SK-N-SH (cell line): Measurements from ENCODE around the gene CCDC34. TPM values are rescaled to one million over a fixed set of nuclear protein-coding genes. Genes with fewer than 3 reads are reported as not detected.

ENCODE experiments used
- CTCF ChIA-PET: fragments of 300-600, 350-600 bp; formaldehyde crosslinking; extraction: SDS; loops from one replicate; lab custom pipeline; 2021; lab: Yijun Ruan, JAX
- POLR2A ChIA-PET: fragments of 350-600 bp; sonication (Branson Sonifier 250); formaldehyde crosslinking; extraction: SDS; loops from one replicate; lab custom pipeline; 2020; ENCODE audit warnings: antibody characterized with exemption, inconsistent platforms; lab: Yijun Ruan, JAX
- DNase-seq: peaks from one replicate; pipeline ENCODE4 v3.0.0; 2012
- H2AFZ ChIP-seq: fragments of 200-600 bp; sonication (generic); 2 replicates; pipeline ENCODE4 v1.8.1; 2016; ENCODE audit warnings: antibody characterized with exemption, mild to moderate bottlenecking, low read depth
- H3F3A ChIP-seq: fragments of 200-600 bp; sonication (generic); replicated peaks from 2 replicates; pipeline ENCODE3; 2016; ENCODE audit warnings: antibody characterized with exemption, mild to moderate bottlenecking; ENCODE audit not compliant: insufficient read depth
- H3K27ac ChIP-seq, 2 experiments: fragments of 200-500 bp in 1 of 2; fragments of 200-600 bp in 1 of 2; sonication (Bioruptor generic) in 1 of 2; sonication (generic), shearing (Covaris generic) in 1 of 2; 2 replicates each; pipeline versions ENCODE4 v1.5.1 to v1.6.1; 2014 to 2016; ENCODE audit warnings: low read depth in 2 of 2, inconsistent platforms in 1 of 2, low read length in 1 of 2, mild to moderate bottlenecking in 1 of 2, mixed read lengths in 1 of 2
- H3K27me3 ChIP-seq: fragments of 200-600 bp; sonication (generic), shearing (Covaris generic); 2 replicates; pipeline ENCODE4 v1.6.1; 2016; ENCODE audit warnings: mixed run types; ENCODE audit not compliant: insufficient read depth
- H3K36me3 ChIP-seq, 2 experiments: fragments of 200-500 bp in 1 of 2; fragments of 200-600 bp in 1 of 2; sonication (Bioruptor generic) in 1 of 2; sonication (generic) in 1 of 2; replicated peaks in 1 of 2; 2 replicates each; pipeline versions ENCODE3 to v1.5.1; 2014 to 2016; ENCODE audit warnings: low read length in 1 of 2, mild to moderate bottlenecking in 1 of 2; ENCODE audit not compliant: insufficient read depth in 2 of 2, control insufficient read depth in 1 of 2
- H3K4me1 ChIP-seq, 2 experiments: fragments of 200-500 bp in 1 of 2; fragments of 200-600 bp in 1 of 2; sonication (Bioruptor generic) in 1 of 2; sonication (generic), shearing (Covaris generic) in 1 of 2; 2 replicates each; pipeline versions ENCODE4 v1.5.1 to v1.6.1; 2014 to 2016; ENCODE audit warnings: low read depth in 1 of 2, low read length in 1 of 2, mixed run types in 1 of 2; ENCODE audit not compliant: insufficient read depth in 2 of 2, control insufficient read depth in 1 of 2
- H3K4me2 ChIP-seq: fragments of 200-600 bp; sonication (generic), shearing (Covaris generic); 2 replicates; pipeline ENCODE4 v1.6.1; 2017; ENCODE audit warnings: mixed run types
- H3K4me3 ChIP-seq, 2 experiments: fragments of 200-500 bp in 1 of 2; fragments of 200-600 bp in 1 of 2; sonication (Bioruptor generic) in 1 of 2; sonication (generic), shearing (Covaris generic) in 1 of 2; 2 replicates each; pipeline versions ENCODE4 v1.5.1 to v1.8.1; 2014 to 2016; ENCODE audit warnings: low read depth in 2 of 2, inconsistent platforms in 1 of 2, low read length in 1 of 2, mild to moderate bottlenecking in 1 of 2, mixed read lengths in 1 of 2, moderate library complexity in 1 of 2
- H3K79me2 ChIP-seq: fragments of 200-600 bp; sonication (generic); 2 replicates; pipeline ENCODE4 v1.8.1; 2017; ENCODE audit warnings: mild to moderate bottlenecking; ENCODE audit not compliant: insufficient read depth
- H3K9ac ChIP-seq: fragments of 200-600 bp; sonication (generic); 2 replicates; pipeline ENCODE4 v1.6.1; 2017; ENCODE audit warnings: mixed run types
- H3K9me2 ChIP-seq: fragments of 200-600 bp; sonication (generic); 2 replicates; pipeline ENCODE4 v1.6.1; 2017; ENCODE audit warnings: mixed run types
- H3K9me3 ChIP-seq: fragments of 200-600 bp; sonication (generic); 2 replicates; pipeline ENCODE4 v1.6.1; 2017; ENCODE audit warnings: mixed run types, mild to moderate bottlenecking, moderate library complexity
- H4K20me1 ChIP-seq: fragments of 200-600 bp; sonication (generic); 2 replicates; pipeline ENCODE4 v1.6.1; 2017; ENCODE audit warnings: mild to moderate bottlenecking, mixed run types; ENCODE audit not compliant: insufficient read depth
- CTCF ChIP-seq: fragments of 200-600 bp; sonication (generic); IDR thresholded peaks from 2 replicates; pipeline ENCODE4 v1.6.1; 2017; ENCODE audit warnings: antibody characterized with exemption, mild to moderate bottlenecking, moderate library complexity
- EZH2phosphoT487 ChIP-seq: fragments of 200-600 bp; sonication (generic); IDR thresholded peaks from 2 replicates; pipeline ENCODE4 v1.6.1; 2017; ENCODE audit warnings: low read depth, mixed run types, mild to moderate bottlenecking, antibody characterized with exemption, moderate library complexity, borderline replicate concordance
- FOSL2 ChIP-seq: IDR thresholded peaks from 2 replicates; pipeline ENCODE4 v1.4.0; 2012; ENCODE audit warnings: low read depth, mild to moderate bottlenecking, moderate library complexity, borderline replicate concordance
- FOXM1 ChIP-seq: IDR thresholded peaks from 2 replicates; pipeline ENCODE4 v1.4.0; 2012; ENCODE audit warnings: low read depth, mild to moderate bottlenecking
- GATA2 ChIP-seq: sonication (generic); formaldehyde crosslinking; IDR thresholded peaks from 2 replicates; pipeline ENCODE4 v1.5.0; 2020; ENCODE audit warnings: mild to moderate bottlenecking, missing genetic modification reagents
- MXI1 ChIP-seq: IDR thresholded peaks from 2 replicates; pipeline ENCODE4 v1.6.1; 2012; ENCODE audit warnings: mild to moderate bottlenecking, low read depth, low read length, improper control_type of control experiment
- POLR2AphosphoS5 ChIP-seq: IDR thresholded peaks from 2 replicates; pipeline ENCODE4 v1.6.1; 2012; ENCODE audit warnings: low read depth, low read length
- REST ChIP-seq: IDR thresholded peaks from 2 replicates; pipeline ENCODE4 v1.6.1; 2012; ENCODE audit warnings: mild to moderate bottlenecking, low read depth, low read length, moderate library complexity
- SIN3A ChIP-seq: IDR thresholded peaks from 2 replicates; pipeline ENCODE4 v1.6.1; 2012; ENCODE audit warnings: low read depth, mild to moderate bottlenecking, low read length, moderate library complexity, borderline replicate concordance
- SMC3 ChIP-seq: IDR thresholded peaks from 2 replicates; pipeline ENCODE4 v1.6.1; 2012; ENCODE audit warnings: low read depth, low read length, improper control_type of control experiment
- TAF1 ChIP-seq: IDR thresholded peaks from 2 replicates; pipeline ENCODE4 v1.6.1; 2012; ENCODE audit warnings: low read depth, mild to moderate bottlenecking, low read length, moderate library complexity, borderline replicate concordance
- TCF12 ChIP-seq: IDR thresholded peaks from 2 replicates; pipeline ENCODE4 v1.4.0; 2012
- TEAD4 ChIP-seq: IDR thresholded peaks from 2 replicates; pipeline ENCODE4 v1.4.0; 2012; ENCODE audit warnings: mild to moderate bottlenecking, borderline replicate concordance; ENCODE audit not compliant: insufficient read depth
- YY1 ChIP-seq: IDR thresholded peaks from 2 replicates; pipeline ENCODE4 v1.4.0; 2012; ENCODE audit warnings: low read depth, mild to moderate bottlenecking
- polyA plus RNA-seq, 3 experiments: library from polyadenylated mRNA; depleted of rRNA; stranded (reverse); fragments of >200 nt; gene quantifications; 2 replicates each; pipeline ENCODE4 v1.2.3, GENCODE V29; 2012
- TF ChIP-seq, protein P1 (sequence below): fragments of 150-350 bp; IDR thresholded peaks from 2 replicates; pipeline ENCODE4 v1.6.1; 2017; ENCODE audit warnings: antibody characterized with exemption, low read length, low read depth, borderline replicate concordance

The CCDC34 gene
- polyA plus RNA-seq, 1 of the 3 experiments (the other 2 are of a cell fraction) = 6.7 TPM

GRCh38 chr11:27411328-27411727, 48.3 kb upstream of the CCDC34 start:
- Histone ChIP-seq H4K20me1 (no peaks in the 10 kb centered on the region), H3K4me2 (no peak overlapping the region), H3K9ac (no peak overlapping the region), H2AFZ (no peak overlapping the region), H3K27ac (no peak overlapping the region), H3K9me3 (no peaks in the 10 kb centered on the region), H3K27me3 (no peaks in the 10 kb centered on the region), H3F3A (no peaks in the 10 kb centered on the region), H3K36me3 (no peaks in the 10 kb centered on the region), H3K4me3 (no peak overlapping the region), H3K4me1 (no peaks in the 10 kb centered on the region; a peak in 2 of 4 replicates), H3K9me2 (no peaks in the 10 kb centered on the region), H3K79me2 (no peaks in the 10 kb centered on the region)
- TF ChIP-seq GATA2 (no peak), YY1 (no peak), SIN3A (no peak), FOSL2 (no peak), MXI1 (no peak), CTCF (no peak), POLR2AphosphoS5 (no peak), EZH2phosphoT487 (no peak), TCF12 (no peak), REST (no peak), SMC3 (no peak), TAF1 (no peak), FOXM1 (no peak), TEAD4 (no peak)
- TF ChIP-seq, protein P1, sequence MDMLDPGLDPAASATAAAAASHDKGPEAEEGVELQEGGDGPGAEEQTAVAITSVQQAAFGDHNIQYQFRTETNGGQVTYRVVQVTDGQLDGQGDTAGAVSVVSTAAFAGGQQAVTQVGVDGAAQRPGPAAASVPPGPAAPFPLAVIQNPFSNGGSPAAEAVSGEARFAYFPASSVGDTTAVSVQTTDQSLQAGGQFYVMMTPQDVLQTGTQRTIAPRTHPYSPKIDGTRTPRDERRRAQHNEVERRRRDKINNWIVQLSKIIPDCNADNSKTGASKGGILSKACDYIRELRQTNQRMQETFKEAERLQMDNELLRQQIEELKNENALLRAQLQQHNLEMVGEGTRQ = no peak
- no peak for DNase-seq
- ChIA-PET CTCF (interaction anchor here (1.5 to 1.9 kb wide), 2 partner anchors 33 to 88 kb away, joined by 3 to 4 read pairs; no protein-coding TSS in a partner anchor), POLR2A (no interaction called here)
